GM19395 (cell line): Measurements from ENCODE around the gene OPN1SW.
A peak's percentile ranks its signal among the peaks of the same experiment; 100 is the strongest.

Source experiments
- ATAC-seq: cut with Tn5 transposase; IDR thresholded peaks from one replicate; pipeline ENCODE4 v1.9.1; 2021; ENCODE audit warnings: mild to moderate bottlenecking, moderate library complexity; ENCODE audit not compliant: unreplicated experiment

The OPN1SW gene

GRCh38 chr7:128759242-128759641 lies 16.4 kb downstream of the OPN1SW start:
- ATAC-seq, result no peak

- ATAC-seq, result no peak
These were observed 17.0 kb downstream of the OPN1SW start for GRCh38 chr7:128758553-128758952.

GRCh38 chr7:128757203-128757602 lies 18.4 kb downstream of the OPN1SW start:
- no peak for ATAC-seq

GRCh38 chr7:128755819-128756476 lies 19.6 kb downstream of the OPN1SW start:
- ATAC-seq, result no peak

- ATAC-seq, result no peak
These were observed 20.3 kb downstream of the OPN1SW start for GRCh38 chr7:128755075-128755818.

GRCh38 chr7:128752251-128752650 lies 23.3 kb downstream of the OPN1SW start:
- no peak for ATAC-seq

GRCh38 chr7:128747327-128748079 lies 28.1 kb downstream of the OPN1SW start:
- ATAC-seq, result no peak

- no peak for ATAC-seq
These were observed 29.9 kb downstream of the OPN1SW start for GRCh38 chr7:128745706-128746105.

GRCh38 chr7:128744366-128744905 lies 31.2 kb downstream of the OPN1SW start:
- ATAC-seq, result no peak

- ATAC-seq, result no peak
These were observed 32.4 kb downstream of the OPN1SW start for GRCh38 chr7:128743112-128743772.

GRCh38 chr7:128742206-128742605 lies 33.4 kb downstream of the OPN1SW start:
- no peak for ATAC-seq

- ATAC-seq, result no peak
These were observed 34.1 kb downstream of the OPN1SW start for GRCh38 chr7:128741491-128741890.

GRCh38 chr7:128740996-128741395 lies 34.6 kb downstream of the OPN1SW start:
- no peak for ATAC-seq

GRCh38 chr7:128739990-128740682 lies 35.5 kb downstream of the OPN1SW start:
- ATAC-seq, result no peak

- ATAC-seq, result peak; percentile 97
These were observed 36.3 kb downstream of the OPN1SW start, which contains the start of gene CALU for GRCh38 chr7:128739048-128739962. CALU (plus strand) TSS chr7:128739359; CDS start chr7:128748584, 9,225 bp downstream.

- ATAC-seq, result peak; percentile 25
These were observed 37.0 kb downstream of the OPN1SW start for GRCh38 chr7:128738570-128739047.

GRCh38 chr7:128737867-128738385 lies 37.7 kb downstream of the OPN1SW start:
- ATAC-seq, result no peak

GRCh38 chr7:128737441-128737840 lies 38.2 kb downstream of the OPN1SW start:
- no peak for ATAC-seq

- ATAC-seq, result no peak
These were observed 40.2 kb downstream of the OPN1SW start for GRCh38 chr7:128735436-128735835.
